Occipital lobe (tissue), 2 donors: ENCODE results near the gene HOPX. TPM values are rescaled to one million over a fixed set of nuclear protein-coding genes. Genes with fewer than 3 reads are reported as not detected.
"Not testable (repeated sequence)": the region's sequence is repeated elsewhere in the genome, so short reads cannot be mapped to it uniquely, and the experiment has no call there.

Source experiments
- DNase-seq: peaks from one replicate; lab custom pipeline; 2025; lab: John Stamatoyannopoulos, UW
- total RNA-seq: library from RNA; depleted of rRNA; stranded (reverse); fragments of >200 nt; gene quantifications from one replicate; pipeline ENCODE4 v1.2.3, GENCODE V29; 2014

HOPX gene
- total RNA-seq, 1 donor from 2014 or later = 79.2 TPM

GRCh38 chr4:56688094-56688647 lies 7.1 kb upstream of the HOPX start:
- DNase-seq = no peak

GRCh38 chr4:56686537-56687231 lies 5.6 kb upstream of the HOPX start:
- DNase-seq = no peak

GRCh38 chr4:56684320-56685050 lies 3.4 kb upstream of the HOPX start:
- DNase-seq = no peak

GRCh38 chr4:56683455-56683854 lies 2.4 kb upstream of the HOPX start:
- no peak for DNase-seq

- no peak for DNase-seq
These were observed 893 bp upstream of the HOPX start for GRCh38 chr4:56681853-56682525.

GRCh38 chr4:56680266-56680665 lies 830 bp downstream of the HOPX start:
- DNase-seq = no peak

- no peak for DNase-seq
These were observed 3.4 kb downstream of the HOPX start for GRCh38 chr4:56677711-56678110.

- no peak for DNase-seq
These were observed 6.1 kb downstream of the HOPX start for GRCh38 chr4:56674984-56675383.

GRCh38 chr4:56671860-56672259 lies 9.2 kb downstream of the HOPX start:
- no peak for DNase-seq

GRCh38 chr4:56671373-56671772 lies 9.7 kb downstream of the HOPX start:
- no peak for DNase-seq

- DNase-seq = no peak
These were observed 12.8 kb downstream of the HOPX start for GRCh38 chr4:56668267-56668666.

GRCh38 chr4:56667396-56667795 lies 13.7 kb downstream of the HOPX start:
- DNase-seq = not testable (repeated sequence)

- no peak for DNase-seq
These were observed 14.8 kb downstream of the HOPX start for GRCh38 chr4:56666279-56666678.

GRCh38 chr4:56665781-56666180 lies 15.3 kb downstream of the HOPX start:
- DNase-seq = no peak

GRCh38 chr4:56662782-56663468 lies 18.2 kb downstream of the HOPX start:
- no peak for DNase-seq

GRCh38 chr4:56659946-56660345 lies 21.1 kb downstream of the HOPX start:
- no peak for DNase-seq

GRCh38 chr4:56658528-56658927 lies 22.6 kb downstream of the HOPX start:
- no peak for DNase-seq

- peak; percentile 45 for DNase-seq
These were observed 23.3 kb downstream of the HOPX start for GRCh38 chr4:56657818-56658217.

- no peak for DNase-seq
These were observed 24.0 kb downstream of the HOPX start for GRCh38 chr4:56657128-56657527.

- DNase-seq = peak; percentile 35
These were observed 24.8 kb downstream of the HOPX start for GRCh38 chr4:56656346-56656643.

- no peak for DNase-seq
These were observed 25.3 kb downstream of the HOPX start for GRCh38 chr4:56655627-56656345.
